Smooth muscle cell (in vitro differentiated cells): ENCODE data around the gene CDCA5. TPM values are rescaled to one million over a fixed set of nuclear protein-coding genes. Genes with fewer than 3 reads are reported as not detected.

Source experiments
- DNase-seq: peaks from one replicate; lab custom pipeline; 2025; ENCODE audit not compliant: unreplicated experiment; lab: John Stamatoyannopoulos, UW
- H2AFZ ChIP-seq: fragments of 200-600 bp; sonication (generic); 2 replicates; pipeline ENCODE4 v1.6.0; 2016; ENCODE audit warnings: antibody characterized with exemption, low read depth, mild to moderate bottlenecking
- H3F3A ChIP-seq: fragments of 200-600 bp; sonication (generic); 2 replicates; pipeline ENCODE4 v1.6.0; 2017; ENCODE audit warnings: antibody characterized with exemption, low read depth
- H3K27ac ChIP-seq: fragments of 200-600 bp; sonication (generic); 2 replicates; pipeline ENCODE4 v1.5.1; 2016; ENCODE audit warnings: low read depth, mild to moderate bottlenecking
- H3K27me3 ChIP-seq: fragments of 200-600 bp; sonication (generic); 2 replicates; pipeline ENCODE4 v1.6.1; 2016; ENCODE audit warnings: low read depth, mild to moderate bottlenecking
- H3K36me3 ChIP-seq: fragments of 200-600 bp; sonication (generic); 2 replicates; pipeline ENCODE4 v1.5.1; 2016; ENCODE audit warnings: low read depth
- H3K4me1 ChIP-seq: fragments of 200-600 bp; sonication (generic); 2 replicates; pipeline ENCODE4 v1.5.1; 2016; ENCODE audit warnings: low read depth
- H3K4me2 ChIP-seq: fragments of 200-600 bp; sonication (generic); 2 replicates; pipeline ENCODE4 v1.6.0; 2016; ENCODE audit warnings: mild to moderate bottlenecking
- H3K4me3 ChIP-seq: fragments of 200-600 bp; sonication (generic); 2 replicates; pipeline ENCODE4 v1.5.1; 2016; ENCODE audit warnings: mild to moderate bottlenecking
- H3K79me2 ChIP-seq: fragments of 200-600 bp; sonication (generic); 2 replicates; pipeline ENCODE4 v1.6.0; 2016; ENCODE audit warnings: low read depth, mild to moderate bottlenecking
- H3K9ac ChIP-seq: fragments of 200-600 bp; sonication (generic); 2 replicates; pipeline ENCODE4 v1.6.0; 2016; ENCODE audit warnings: low read depth
- H3K9me3 ChIP-seq: fragments of 200-600 bp; sonication (generic); replicated peaks from 2 replicates; pipeline ENCODE4 v1.5.1; 2016; ENCODE audit warnings: low read depth
- H4K20me1 ChIP-seq: fragments of 200-600 bp; sonication (generic); 2 replicates; pipeline ENCODE4 v1.6.0; 2016; ENCODE audit warnings: low read depth
- CTCF ChIP-seq: fragments of 200-600 bp; sonication (generic); IDR thresholded peaks from 2 replicates; pipeline ENCODE4 v1.5.1; 2017; ENCODE audit warnings: borderline replicate concordance, mild to moderate bottlenecking, antibody characterized with exemption; ENCODE audit not compliant: insufficient read depth, poor library complexity, severe bottlenecking
- WGBS: methylation state at CpG from one replicate; pipeline ENCODE4 v1.1.7; 2016; ENCODE audit warnings: low lambda C conversion rate; 5-methylcytosine and 5-hydroxymethylcytosine counted together
- polyA plus RNA-seq: library from polyadenylated mRNA; unstranded; fragments of >200 nt; fragmentation: Nextera tagmentation; extraction: Ambion mirVana; gene quantifications from 2 replicates; pipeline ENCODE4 v1.2.1, GENCODE V29; 2016
- total RNA-seq: library from RNA; depleted of rRNA; stranded (reverse); fragments of >200 nt; gene quantifications from 2 replicates; pipeline ENCODE4 v1.2.3, GENCODE V29; 2014

The CDCA5 gene
- total and polyA plus RNA-seq, 2 experiments from 2014 or later: 8.0 to 11.2 TPM

GRCh38 chr11:65059959-65060824, 23.6 kb downstream of the CDCA5 start:
- H3K9ac ChIP-seq: no peak overlapping the region
- DNase-seq: no peak
- no peaks in the 10 kb centered on the region for H3K27me3 ChIP-seq
- H3K9me3 ChIP-seq: no peaks in the 10 kb centered on the region
- 80% methylated on average over 10 of the region's 10 CpGs for WGBS
- no peaks in the 10 kb centered on the region for H3F3A ChIP-seq
- no peak overlapping the region for H3K4me2 ChIP-seq
- H3K36me3 ChIP-seq: no peaks in the 10 kb centered on the region
- no peak for TF ChIP-seq CTCF
- no peaks in the 10 kb centered on the region for H3K79me2 ChIP-seq
- H3K4me1 ChIP-seq: no peaks in the 10 kb centered on the region
- no peak overlapping the region for H2AFZ ChIP-seq
- H4K20me1 ChIP-seq: no peaks in the 10 kb centered on the region
- H3K4me3 ChIP-seq: no peak overlapping the region
- H3K27ac ChIP-seq: no peak overlapping the region

GRCh38 chr11:65059523-65059922, 24.3 kb downstream of the CDCA5 start:
- no peak overlapping the region for H2AFZ ChIP-seq
- no peak overlapping the region for H3K9ac ChIP-seq
- no peak overlapping the region for H3K4me2 ChIP-seq
- H3K9me3 ChIP-seq: no peaks in the 10 kb centered on the region
- H4K20me1 ChIP-seq: no peaks in the 10 kb centered on the region
- no peaks in the 10 kb centered on the region for H3K79me2 ChIP-seq
- no peak for TF ChIP-seq CTCF
- DNase-seq: no peak
- no peaks in the 10 kb centered on the region for H3F3A ChIP-seq
- no peak overlapping the region for H3K27ac ChIP-seq
- H3K4me1 ChIP-seq: no peaks in the 10 kb centered on the region
- no peaks in the 10 kb centered on the region for H3K36me3 ChIP-seq
- 69% methylated on average over 3 of the region's 3 CpGs for WGBS
- no peaks in the 10 kb centered on the region for H3K27me3 ChIP-seq
- no peak overlapping the region for H3K4me3 ChIP-seq

DNA sequence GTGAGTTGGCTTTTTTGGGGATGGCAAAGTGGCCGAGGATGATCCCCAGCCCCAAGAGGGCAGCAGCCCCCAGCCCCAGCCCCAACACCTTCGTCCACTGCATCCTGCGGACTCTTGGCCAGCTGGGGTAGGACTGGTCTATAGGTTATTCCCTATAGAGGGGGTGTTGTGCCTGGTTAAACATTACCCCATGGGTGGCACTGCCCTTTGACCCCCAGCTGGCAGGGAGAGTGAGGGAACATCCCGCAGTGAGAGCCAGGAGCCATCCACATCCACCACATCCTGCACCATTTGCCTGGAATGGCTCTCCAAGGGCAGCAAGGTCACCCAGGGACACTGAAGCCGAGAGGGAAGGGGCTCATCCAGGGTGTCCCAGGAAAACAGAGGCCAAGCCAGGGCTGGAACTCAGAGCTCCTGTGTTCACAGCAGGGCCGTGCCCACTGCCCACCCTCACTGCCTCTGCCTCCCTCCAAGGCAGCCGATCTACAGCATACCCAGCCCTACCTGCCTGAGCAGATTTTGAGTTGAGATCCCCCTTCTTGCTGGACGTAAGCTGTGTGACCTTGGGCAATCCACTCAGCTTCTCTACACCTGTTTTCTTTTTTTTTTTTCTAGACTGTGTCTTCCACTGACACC, 25.3 kb downstream of the CDCA5 start, which contains the start of gene NAALADL1:
NAALADL1 (minus strand) TSS at position 135 of the 636 bp plus-strand sequence; CDS start at position 103, 32 bp downstream.
- Histone ChIP-seq H3F3A (no peaks in the 10 kb centered on the region), H3K9ac (no peak within 1 kb of the TSS), H3K79me2 (no peaks in the 10 kb centered on the region), H3K27me3 (no peaks in the 10 kb centered on the region), H3K27ac (no peak within 1 kb of the TSS), H4K20me1 (no peaks in the 10 kb centered on the region), H3K9me3 (no peaks in the 10 kb centered on the region), H2AFZ (no peak within 1 kb of the TSS), H3K4me3 (no peak within 1 kb of the TSS), H3K36me3 (no peaks in the 10 kb centered on the region), H3K4me1 (no peaks in the 10 kb centered on the region), H3K4me2 (no peak within 1 kb of the TSS)
- WGBS: 89% methylated on average over 8 of the region's 8 CpGs
- no peak for TF ChIP-seq CTCF
- no peak for DNase-seq
